ENCODE measurements around the gene GSTO1.

GSTO1 gene

DNA sequence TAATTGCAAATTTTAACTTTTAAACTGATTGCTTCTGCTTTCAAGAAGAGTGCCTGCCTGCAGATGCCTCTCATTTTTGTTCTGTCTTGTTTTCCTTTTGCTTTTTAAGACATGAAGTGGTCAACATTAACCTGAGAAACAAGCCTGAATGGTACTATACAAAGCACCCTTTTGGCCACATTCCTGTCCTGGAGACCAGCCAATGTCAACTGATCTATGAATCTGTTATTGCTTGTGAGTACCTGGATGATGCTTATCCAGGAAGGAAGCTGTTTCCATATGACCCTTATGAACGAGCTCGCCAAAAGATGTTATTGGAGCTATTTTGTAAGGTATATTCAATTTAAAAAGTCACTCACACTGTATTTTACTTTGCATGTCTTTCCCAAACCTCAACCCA lies 23.1 kb downstream of the GSTO1 start:
- no peak for DNase-seq

DNA sequence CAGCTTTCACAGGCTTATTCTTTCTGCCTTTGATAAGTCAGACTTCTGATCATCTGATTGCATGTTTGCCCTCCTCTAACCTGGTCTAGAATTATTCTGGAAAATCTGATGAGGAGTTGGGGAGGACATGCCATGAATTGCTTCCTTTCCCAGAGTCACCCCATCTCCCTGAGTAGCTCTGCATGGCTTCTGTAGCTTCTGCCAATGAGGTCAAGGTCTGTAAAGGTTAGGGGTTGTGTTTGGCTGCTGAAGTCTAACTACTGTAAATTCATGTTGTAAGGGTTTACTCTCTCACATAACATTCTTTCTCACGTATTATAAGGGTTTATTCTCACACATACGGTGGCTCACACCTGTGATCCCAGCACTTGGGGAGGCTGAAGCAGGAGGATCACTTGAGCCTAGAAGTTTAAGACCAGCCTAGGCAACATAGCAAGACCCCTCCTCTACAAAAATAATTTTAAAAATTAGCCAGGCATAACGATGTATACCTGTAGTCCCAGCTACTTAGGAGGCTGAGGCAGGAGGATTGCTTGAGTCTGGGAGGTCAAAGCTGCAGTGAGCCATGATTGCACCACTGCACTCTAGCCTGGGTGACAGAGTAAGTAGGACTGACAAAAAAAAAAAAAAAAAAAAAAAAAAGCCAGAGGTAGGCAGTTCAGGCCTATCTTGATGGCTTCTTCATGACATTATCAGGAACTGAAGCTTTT lies 25.0 kb downstream of the GSTO1 start:
- no peak for DNase-seq

DNA sequence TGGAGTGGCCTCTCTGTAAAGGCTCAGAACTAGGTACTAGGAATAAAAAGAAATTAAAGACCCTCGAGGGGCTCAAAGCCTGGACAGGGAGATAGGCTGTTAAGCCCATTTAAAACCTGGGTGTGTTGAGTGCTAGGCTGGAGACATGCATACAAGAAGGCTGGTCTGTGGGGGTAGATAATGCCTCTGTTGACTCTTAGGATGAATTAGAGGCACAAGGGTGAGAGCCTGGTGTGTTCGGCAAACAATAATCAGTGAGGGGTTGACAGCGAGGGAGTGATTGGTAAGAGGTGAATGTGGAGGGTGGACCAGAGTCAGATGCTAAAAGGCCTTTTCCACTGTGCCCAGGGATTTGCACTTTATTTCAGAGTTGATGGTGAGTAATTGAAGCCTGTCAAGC lies 27.0 kb downstream of the GSTO1 start:
- DNase-seq, result no peak

DNA sequence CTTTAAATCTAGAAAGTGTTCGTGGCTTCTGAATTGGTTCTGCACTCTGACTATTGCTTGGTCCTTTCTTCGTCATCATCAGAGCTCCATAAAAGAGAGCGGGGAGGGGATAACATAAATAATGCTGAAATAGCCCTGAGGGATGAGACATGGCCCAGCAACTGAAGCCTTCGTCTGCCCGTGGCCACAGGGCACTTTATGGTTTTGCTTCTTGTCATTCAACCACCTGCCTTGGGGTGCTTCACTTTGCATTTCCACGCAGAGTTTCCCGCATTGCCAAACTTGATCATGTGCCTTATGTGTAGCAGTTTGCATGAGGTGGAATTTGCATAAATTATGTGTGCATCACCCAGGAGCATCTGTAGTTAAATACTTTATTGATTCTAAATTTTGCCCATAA lies 30.2 kb downstream of the GSTO1 start:
- no peak for DNase-seq

DNA sequence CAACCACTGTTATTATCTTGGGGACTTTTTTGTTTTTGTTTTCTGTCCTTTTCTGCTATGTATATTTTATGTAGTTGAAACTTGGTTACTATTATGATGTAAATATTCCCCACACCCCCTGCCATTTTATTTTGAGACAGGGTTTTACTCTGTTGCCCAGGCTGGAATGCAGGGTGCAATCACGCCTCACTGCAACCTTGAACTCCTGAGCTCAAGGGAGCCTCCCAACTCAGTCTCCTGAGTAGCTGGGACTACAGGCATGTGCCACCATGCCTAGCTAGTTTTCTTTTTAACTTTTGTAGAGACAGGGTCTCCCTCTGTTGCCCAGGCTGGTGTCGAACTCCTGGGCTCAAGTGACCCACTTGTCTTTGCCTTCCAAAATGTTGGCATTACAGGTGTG lies 32.2 kb downstream of the GSTO1 start:
- DNase-seq, result no peak

DNA sequence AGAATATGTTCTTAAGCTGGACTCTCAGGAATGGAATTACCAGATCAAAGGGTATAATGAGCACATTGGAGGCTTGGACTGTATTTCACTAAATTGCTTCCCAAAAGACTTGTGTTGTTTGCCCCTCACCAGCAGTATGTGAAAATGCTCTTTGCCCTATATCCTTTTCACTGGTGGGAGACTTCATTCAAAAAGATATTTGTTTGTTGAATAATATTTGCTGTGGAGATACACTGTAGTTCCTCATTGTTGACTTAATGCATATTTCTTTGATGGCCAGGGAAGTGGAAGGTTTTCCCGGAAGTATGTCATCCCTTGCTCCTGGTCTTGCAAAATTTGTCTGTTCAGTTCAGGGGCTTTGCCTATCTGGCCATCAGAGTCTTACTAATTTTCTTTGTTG lies 33.7 kb downstream of the GSTO1 start:
- no peak for DNase-seq

DNA sequence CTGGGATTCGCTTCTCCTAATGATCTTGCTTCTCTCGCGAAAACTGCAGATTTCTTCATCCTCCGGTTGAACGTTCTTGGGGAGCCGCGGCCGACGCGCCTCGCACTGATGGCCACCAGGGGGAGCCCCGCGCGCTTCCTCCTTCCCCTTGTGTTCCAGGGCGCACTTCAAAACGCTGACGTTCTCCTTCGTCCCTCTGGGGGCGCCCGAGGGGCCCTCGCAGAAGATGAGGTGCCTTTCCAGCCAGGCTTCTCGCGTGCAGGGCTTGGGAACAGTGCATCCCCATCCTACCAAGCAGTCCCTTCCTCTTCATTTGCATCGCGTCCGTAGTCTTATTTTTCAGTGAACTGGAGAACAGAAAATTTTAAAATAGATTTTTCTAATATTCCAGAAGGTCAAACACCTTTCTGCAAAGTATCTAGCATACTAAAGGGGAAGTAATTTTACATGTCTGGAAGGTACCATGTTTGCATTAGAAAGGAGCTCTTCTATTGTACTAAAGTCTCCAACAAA lies 36.8 kb downstream of the GSTO1 start:
- peak; percentile 90 for DNase-seq

DNA sequence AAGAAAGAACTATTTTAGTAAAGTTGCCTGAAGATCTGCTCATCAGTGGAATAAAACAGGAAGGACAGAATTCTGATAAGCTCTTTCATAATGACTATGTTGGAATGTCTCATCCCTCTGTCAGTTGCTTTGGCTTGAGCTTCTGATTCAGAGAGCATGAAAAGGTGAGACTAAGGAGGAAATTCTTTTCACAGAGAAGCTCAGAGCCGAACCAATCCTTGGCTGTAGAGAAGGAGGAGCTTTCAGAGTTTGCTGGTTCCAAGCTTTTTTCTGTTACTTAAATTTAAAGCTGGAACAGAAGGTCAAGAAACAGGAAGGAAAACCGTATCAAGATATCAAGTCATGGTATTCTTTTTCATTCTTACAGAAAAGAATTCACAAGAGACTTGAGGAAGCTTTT lies 38.3 kb downstream of the GSTO1 start:
- DNase-seq, result no peak

DNA sequence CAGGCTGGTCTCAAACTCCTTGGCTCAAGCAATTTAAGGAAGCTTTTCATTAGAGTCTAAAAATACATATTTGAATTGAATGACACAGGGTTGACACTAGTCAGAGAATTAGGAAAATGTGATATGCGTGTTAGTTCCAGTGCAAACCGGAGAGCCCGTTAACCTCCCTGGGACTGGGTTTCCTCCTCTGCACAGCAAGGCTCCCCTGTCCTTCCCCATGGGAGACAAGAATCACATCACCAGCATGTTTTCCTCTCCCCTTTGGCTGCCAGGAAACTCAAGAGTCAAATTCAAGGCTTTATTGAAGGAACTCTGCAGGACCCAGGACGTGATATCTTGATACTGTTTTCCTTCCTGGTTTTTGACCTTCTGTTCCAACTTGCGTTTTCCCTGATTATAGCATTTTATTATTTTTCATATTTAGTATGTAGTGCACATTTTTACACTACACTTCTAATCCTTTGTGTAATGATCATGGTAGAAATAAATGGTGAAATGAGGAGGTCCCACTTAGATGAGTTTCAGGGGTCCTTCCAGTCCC lies 39.2 kb downstream of the GSTO1 start:
- no peak for DNase-seq

DNA sequence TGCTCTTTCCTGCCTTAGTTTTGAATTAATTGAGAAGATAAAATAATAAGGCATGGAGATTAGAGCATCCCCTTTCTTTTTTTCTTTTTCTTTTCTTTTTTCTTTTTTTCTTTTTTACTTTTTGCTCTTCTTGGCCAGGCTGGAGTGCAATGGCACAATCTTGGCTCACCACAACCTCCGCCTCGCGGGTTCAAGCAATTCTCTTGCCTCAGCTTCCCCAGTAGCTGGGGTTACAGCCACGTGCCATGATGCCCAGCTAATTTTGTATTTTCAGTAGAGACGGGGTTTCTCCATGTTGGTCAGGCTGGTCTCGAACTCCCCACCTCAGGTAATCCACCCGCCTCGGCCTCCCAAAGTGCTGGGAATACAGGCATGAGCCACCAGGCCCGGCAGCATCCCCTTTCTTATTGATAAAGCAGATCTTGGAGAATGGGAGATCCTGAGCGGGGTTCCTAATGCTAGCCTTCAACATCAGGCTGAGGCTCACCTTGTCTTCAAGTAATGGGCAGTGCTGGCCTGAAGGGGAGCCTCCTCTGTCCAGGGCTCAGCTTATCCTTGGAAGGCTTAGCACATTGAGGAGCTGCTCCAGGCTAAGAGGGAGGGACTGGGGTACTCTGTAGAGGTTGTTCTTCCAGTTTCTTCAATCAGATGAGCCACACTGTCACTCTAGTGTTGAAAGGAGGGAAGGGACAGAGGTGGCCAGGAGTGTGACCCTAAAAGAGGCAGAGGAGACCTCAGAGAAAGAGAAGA lies 42.2 kb downstream of the GSTO1 start:
- no peak for DNase-seq

DNA sequence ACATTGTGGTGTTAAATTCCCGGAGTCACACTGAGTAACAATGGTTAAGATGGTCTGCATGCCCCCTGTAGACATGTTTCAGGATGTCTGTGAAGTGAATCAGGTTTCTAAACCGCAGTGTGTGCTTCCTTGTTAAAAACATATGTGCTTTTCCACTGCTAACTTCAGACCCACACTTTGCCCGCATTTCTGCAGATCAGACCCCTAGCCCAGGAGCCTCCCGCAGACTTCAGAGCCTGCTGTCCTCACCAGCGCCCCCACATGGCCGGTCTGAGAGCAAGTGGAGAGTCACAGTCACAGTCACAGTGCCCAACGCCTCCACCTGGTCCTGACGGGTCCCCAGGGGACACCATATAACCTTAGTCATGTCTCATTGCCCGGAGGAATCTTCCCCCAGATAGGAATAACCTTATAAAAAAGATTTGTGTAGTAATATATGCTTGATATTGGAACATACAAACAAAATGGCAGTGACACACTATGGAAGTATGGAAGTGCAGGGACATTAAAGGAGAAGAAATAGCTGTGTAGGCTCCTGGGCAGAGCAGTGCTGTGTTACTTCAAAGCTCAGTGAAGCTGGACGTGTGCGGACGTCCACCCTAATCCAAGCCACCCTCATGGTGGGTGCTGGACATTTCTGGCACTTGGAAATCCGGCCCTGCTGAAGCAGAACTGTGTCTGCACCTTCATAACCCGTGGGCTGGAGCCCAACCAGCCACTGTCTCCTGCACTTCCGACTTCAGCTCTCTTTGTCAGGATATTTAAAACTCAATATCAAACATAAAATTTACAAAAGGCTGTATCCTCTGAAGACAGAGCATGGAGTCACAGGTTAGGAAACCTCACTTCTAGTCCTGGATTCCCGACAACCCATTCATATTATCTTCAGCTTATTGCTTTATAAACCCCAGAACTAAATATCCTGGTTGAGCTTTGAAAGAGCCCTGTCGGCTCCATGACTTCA lies 43.3 kb downstream of the GSTO1 start:
- no peak for DNase-seq

DNA sequence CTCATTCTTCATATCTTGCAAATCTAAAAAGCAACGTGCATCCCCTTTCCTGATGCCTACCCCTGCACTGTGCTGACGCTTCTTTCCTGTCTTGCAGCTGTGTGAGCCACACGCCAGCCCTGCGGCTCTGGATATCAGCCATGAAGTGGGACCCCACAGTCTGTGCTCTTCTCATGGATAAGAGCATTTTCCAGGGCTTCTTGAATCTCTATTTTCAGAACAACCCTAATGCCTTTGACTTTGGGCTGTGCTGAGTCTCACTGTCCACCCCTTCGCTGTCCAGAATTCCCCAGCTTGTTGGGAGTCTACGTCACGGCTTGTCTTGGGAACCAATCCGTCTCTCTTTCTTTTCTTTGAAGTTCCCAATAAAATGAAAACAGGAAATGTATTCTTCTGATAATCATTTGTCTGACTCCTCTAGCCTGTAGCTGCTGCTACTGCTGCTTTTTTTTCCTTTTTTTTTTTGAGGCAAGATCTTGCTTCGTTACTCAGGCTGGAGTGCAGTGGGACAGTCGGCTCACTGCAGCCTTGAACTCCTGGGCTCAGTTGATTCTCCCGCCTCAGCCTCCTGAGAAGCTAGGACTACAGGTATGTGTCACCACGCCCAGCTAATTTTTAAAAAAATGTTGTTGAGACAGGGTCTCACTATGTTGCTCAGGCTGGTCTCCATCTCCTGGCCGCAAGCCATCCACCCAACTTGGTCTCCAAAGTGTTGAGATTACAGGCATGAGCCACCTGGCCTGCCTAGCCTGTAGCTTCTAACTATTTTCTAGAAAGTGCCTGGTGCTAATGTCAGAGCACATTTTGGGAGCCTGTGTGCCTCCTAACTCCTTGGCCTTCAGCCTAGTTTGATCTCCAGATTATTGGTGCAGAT lies 44.6 kb downstream of the GSTO1 start:
- no peak for DNase-seq

DNA sequence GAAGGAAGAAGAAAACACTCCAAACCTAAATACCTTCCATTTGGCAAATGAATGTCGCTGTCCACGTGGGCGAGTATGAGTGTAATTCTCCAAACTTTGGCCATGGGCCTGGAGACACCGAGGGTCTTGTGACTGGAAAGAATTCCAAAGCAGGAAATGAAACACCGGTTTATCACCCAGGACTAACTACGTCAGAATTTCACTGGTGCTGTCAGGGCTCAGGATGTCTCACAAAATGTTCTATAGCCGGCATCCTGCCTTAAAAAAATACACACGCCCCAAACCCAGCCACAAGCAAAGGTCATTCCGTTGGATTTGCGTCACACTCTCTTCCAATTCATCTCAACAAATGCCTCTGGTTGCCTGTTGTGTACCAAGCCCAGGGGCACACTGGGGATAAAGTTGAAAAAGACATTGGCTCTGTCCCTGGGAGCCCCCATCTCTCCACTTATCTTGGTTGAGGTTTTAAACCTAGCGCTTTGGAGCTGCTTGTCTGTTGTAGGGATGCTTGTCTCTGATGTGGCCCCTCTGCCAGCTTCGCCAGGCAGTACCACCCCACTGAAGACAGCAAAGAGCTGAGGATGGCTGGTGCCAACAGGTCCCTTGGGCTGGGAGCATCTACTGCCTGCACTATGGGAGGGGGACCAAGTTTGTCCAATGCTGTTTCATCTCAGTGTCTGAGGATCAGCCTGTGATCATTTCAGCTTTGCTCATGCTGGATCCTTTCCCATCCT lies 45.5 kb downstream of the GSTO1 start:
- DNase-seq, result peak; percentile 67

DNA sequence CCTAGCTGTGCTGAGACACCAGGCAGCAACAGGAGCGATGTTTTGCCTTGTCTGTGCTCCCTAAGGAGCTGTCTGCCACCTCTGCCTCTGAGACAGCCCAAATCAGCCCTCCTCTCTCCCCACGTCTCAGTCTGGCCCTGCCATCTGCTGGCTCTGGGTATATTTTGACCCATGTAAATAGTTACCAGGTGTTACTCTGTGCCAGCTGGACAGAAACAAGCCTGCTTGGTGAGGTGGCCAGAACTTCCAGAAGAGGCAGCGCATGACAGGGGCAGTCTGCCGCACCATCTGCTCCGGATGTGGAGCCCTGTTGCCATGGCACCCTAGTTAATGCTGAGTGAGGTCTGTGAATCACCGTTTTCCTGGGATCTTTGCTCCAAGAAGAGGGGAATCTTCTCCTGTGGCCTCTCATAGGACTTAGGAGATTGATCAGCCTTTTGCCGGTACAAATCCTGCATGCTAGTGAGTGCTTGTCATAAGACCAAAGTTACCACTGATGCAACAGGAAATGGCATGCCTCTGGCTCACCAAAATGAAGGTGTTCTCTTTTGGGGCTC lies 46.1 kb downstream of the GSTO1 start:
- peak; percentile 86 for DNase-seq

DNA sequence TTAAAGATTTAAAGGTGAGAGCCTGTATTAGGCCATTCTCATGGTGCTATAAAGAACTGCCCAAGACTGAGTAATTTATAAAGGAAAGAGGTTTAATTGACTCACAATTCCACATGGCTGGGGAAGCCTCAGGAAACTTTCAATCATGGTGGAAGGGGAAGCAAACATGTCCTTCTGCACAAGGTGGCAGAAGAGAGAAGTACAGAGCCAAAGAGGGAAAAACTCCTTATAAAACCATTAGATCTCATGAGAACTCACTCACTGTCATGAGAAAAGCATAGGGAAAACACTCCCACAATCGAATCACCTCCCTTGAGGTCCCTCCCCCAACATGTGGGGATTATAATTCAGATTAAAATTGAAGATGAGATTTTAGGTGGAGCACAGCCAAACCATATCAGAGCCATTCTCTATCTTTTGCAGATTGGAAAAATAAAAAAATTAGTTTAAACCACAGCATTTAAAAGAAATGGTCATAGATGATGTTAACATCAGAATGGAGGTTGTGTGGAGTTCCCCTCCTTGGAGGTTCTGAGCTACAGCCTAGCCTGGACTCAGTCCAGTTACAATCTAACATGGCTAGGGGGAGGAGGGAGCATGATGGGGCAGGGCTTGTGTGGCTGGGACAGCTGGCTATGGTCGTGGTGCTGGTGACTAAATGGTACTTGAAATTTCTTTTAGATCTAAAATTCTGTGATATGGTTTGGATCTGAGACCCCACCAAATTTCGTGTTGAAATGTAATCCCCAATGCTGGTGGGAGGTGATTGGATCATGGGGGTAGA lies 47.4 kb downstream of the GSTO1 start:
- no peak for DNase-seq

DNA sequence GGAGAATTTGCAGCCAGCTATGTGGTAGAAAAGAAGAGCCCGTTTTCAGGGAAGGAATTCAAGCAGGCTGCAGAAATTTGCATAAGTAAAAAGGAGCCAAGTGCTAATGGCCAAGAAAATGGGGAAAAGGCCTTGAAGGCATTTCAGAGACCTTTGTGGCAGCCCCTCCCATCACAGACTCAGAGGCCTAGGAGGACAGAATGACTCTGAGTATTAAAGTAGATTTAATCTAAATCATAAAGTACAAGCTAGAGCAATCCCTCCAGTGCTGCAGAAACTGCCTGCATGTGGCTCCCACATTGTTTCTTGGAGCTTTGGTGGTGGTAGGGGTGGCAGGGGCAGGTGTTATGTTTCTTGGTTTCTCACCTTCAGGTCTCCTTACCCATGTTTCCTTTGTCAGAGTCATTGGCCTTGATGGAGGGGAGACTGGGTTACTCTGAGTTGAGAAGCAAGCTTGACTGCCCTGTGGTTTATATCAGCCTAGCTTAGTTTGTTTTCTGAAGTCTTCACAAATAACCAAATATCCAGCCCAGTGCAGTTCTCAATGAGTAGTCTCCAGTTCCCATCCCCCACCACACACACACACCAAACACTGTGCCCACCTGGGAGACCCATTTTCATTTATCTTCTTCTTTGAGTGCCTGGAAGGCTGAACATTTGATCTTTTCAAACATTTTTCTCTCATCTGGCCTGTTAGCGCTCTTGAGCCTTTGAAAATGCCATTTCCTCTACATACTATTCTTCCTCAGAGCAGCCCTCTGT lies 49.1 kb downstream of the GSTO1 start:
- no peak for DNase-seq

DNA sequence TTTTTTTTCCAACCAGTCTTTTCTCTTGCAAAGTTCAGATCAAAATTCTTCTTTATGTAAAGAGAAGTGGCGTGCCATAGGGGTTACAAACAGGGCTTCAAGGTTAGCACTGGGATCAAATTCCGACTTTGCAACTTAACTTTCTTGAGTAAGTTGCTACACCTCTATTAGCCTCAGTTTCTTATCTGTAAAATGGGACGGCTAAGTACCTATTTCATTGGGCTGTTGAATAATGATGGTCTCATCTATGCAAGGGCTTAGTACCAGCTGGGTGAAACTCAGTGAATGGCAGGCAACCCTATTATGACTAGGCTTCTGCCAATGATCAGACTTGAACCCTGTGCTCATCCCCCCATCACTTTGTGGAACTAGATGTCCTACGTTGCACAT lies 49.7 kb downstream of the GSTO1 start:
- DNase-seq, result no peak

DNA sequence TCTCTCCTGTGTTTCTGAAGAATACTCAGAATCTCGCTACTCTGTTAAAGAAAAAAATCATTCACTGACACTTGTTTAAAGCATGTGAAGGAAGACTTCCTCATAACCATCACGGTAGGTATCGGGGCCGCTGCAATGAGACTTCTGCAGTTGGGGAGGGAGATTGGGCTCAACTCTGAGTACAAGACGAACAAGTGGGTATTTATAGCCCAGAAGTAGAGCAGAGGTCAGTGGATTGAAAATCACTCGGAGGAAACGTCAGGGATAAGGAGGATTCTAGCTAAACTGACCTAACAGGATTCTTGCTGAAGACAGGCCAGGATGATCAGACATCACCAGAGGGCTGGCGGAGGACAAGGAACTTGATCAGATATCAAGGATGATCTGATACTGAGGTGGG lies 50.2 kb downstream of the GSTO1 start:
- DNase-seq, result no peak

DNA sequence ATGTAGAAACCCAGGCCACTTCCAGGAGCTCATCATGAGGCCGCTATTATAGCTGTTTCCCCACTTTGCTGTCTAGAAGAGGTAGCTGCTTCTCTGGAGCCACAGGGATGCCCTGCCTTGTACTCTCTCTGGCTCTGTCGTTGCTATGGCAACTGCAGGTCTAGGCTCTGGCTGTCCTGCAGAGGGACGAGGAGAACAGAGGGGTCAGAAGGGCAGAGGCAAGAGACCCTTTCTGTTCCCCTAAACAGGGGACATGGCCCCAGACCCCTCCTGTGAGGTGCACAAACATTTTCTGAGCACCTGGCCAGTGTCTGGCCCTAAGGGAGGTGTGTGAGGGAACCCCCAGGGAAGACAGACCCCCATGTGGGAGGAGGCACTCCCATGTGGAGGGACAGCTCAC lies 52.2 kb downstream of the GSTO1 start:
- DNase-seq, result no peak
